H1 (cell line): Measurements from ENCODE around the gene HRH2. TPM values are rescaled to one million over a fixed set of nuclear protein-coding genes. Genes with fewer than 3 reads are reported as not detected.

Experiments used
- KDM5A ChIP-seq: fragments of 200-600 bp; IDR thresholded peaks from 2 replicates; pipeline ENCODE4 v1.7.1; 2012; ENCODE audit warnings: mild to moderate bottlenecking, low read length, inconsistent platforms, mixed read lengths
- polyA plus RNA-seq, 7 experiments: library from polyadenylated mRNA; depleted of rRNA in 3 of 7; stranded (reverse) in 5 of 7; unstranded in 2 of 7; fragments of >200 nt in 5 of 7; fragments of 200-250 nt in 2 of 7; gene quantifications; 1 replicate in 5 of 7; 2 replicates in 1 of 7; 4 replicates in 1 of 7; pipeline versions ENCODE4 v1.2.1 to v1.2.3, GENCODE V29; 2011 to 2013; ENCODE audit warnings: missing spikeins in 2 of 7, mixed read lengths in 2 of 7
- total RNA-seq: library from RNA; stranded (reverse); fragmentation: NEBNext Ultra II Directional; extraction: Animal tissue kit (Norgen Biotek cat#: 25700); gene quantifications from 2 replicates; pipeline ENCODE4 v1.2.1, GENCODE V29; 2021

Gene HRH2
- total and polyA plus RNA-seq, 2 of the 8 experiments (the other 6 are each of a cell fraction or from before 2014, with no cell fraction given) = 7.8 to 8.1 TPM

- no peak for TF ChIP-seq KDM5A
Measured at GRCh38 chr5:175666216-175666615, 8.3 kb downstream of the HRH2 start (continued).
